ENCODE data around the gene RBMXL3. TPM values are rescaled to one million over a fixed set of nuclear protein-coding genes. Genes with fewer than 3 reads are reported as not detected.

The RBMXL3 gene
- polyA plus RNA-seq, 1 experiment: not detected

- no peaks in the 10 kb centered on the region for H3K9me3 ChIP-seq (ENCODE audit: control insufficient read depth, insufficient read depth, low read length)
- POLR2A ChIA-PET: no interaction called here
- DNase-seq (ENCODE audit: low read depth, low spot score): no peak
- CTCF ChIA-PET: no interaction called here
- H3K27ac ChIP-seq (ENCODE audit: low read depth, low read length): peak overlapping the region; percentile 31
- peak overlapping the region; percentile 80 for H3K4me3 ChIP-seq (ENCODE audit: low read depth, low read length)
- no peak for TF ChIP-seq CTCF (IDR thresholded peaks at IDR 0.05; ENCODE audit: low read depth, low read length)
- no peaks in the 10 kb centered on the region for H3K27me3 ChIP-seq (ENCODE audit: control insufficient read depth, insufficient read depth, low read length)
Observed at GRCh38 chrX:115232933-115233496, 43.8 kb downstream of the RBMXL3 start.

- peak; percentile 4 for DNase-seq (ENCODE audit: low read depth, low spot score)
- CTCF ChIA-PET: no interaction called here
- POLR2A ChIA-PET: no interaction called here
Observed at GRCh38 chrX:115233497-115234455, 44.6 kb downstream of the RBMXL3 start, which contains the start of gene LRCH2. TSS of gene LRCH2 (minus strand) at chrX:115234096. CDS start at chrX:115234041, 55 bp downstream.

DNA sequence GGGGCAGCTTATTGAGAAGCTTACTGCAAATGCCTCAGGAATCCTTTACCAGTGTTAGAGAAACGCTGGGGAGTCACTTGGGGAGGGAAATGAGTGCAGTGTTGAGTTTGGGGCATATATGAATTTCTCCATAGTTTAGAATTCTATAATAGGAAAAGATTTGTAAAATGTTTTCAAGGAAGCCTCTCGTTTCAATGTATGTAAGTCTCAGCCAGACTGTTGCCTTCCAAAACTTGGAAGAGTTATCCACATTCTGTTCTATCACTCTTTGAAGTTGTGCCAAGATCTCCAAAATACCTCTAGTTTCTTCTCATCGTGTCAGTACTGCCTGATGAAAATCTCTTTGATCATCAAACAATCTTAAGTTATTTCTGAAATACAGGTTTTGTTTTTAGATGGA is 45.3 kb downstream of the RBMXL3 start:
- peak overlapping the region; percentile 80 for H3K4me3 ChIP-seq (ENCODE audit: low read depth, low read length)
- CTCF ChIA-PET: no interaction called here
- POLR2A ChIA-PET: no interaction called here

More at GRCh38 chrX:115233497-115234455, 44.6 kb downstream of the RBMXL3 start, which contains the start of gene LRCH2:
- H3K9me3 ChIP-seq (ENCODE audit: control insufficient read depth, insufficient read depth, low read length): no peaks in the 10 kb centered on the region
- H3K4me3 ChIP-seq (ENCODE audit: low read depth, low read length): peak within 1 kb of the TSS; percentile 80
- H3K27me3 ChIP-seq (ENCODE audit: control insufficient read depth, insufficient read depth, low read length): no peaks in the 10 kb centered on the region
- no peak for TF ChIP-seq CTCF (IDR thresholded peaks at IDR 0.05; ENCODE audit: low read depth, low read length)
- peak within 1 kb of the TSS; percentile 31 for H3K27ac ChIP-seq (ENCODE audit: low read depth, low read length)

DNA sequence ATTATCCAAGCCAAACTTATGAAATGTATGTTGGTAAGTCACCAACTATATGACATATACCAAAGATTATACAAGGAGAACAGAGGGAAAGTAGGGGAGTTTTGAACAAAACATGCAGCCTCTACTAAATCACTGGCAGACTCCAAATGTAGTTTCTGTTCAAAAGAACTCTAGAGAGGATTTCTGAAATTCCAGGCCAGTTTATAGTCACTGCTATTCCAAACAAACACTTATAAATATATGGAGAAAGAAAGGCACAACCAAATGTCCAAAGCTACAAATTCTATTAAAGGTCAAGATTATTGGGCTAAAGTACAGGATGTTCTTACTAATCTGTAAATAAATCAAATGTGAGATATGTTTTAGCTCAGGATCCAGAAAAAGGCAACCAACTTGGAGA is 47.4 kb downstream of the RBMXL3 start:
- H3K27ac ChIP-seq (ENCODE audit: low read depth, low read length): no peak overlapping the region
- TF ChIP-seq CTCF (IDR thresholded peaks at IDR 0.05; ENCODE audit: low read depth, low read length): no peak
- CTCF ChIA-PET: no interaction called here
- no peaks in the 10 kb centered on the region for H3K9me3 ChIP-seq (ENCODE audit: control insufficient read depth, insufficient read depth, low read length)
- no peak overlapping the region for H3K4me3 ChIP-seq (ENCODE audit: low read depth, low read length)
- POLR2A ChIA-PET: no interaction called here
- DNase-seq (ENCODE audit: low read depth, low spot score): no peak
- no peaks in the 10 kb centered on the region for H3K27me3 ChIP-seq (ENCODE audit: control insufficient read depth, insufficient read depth, low read length)

More for the DNA sequence above, 45.3 kb downstream of the RBMXL3 start:
- no peak overlapping the region for H3K27ac ChIP-seq (ENCODE audit: low read depth, low read length)
- DNase-seq (ENCODE audit: low read depth, low spot score): no peak
- no peaks in the 10 kb centered on the region for H3K9me3 ChIP-seq (ENCODE audit: control insufficient read depth, insufficient read depth, low read length)
- no peaks in the 10 kb centered on the region for H3K27me3 ChIP-seq (ENCODE audit: control insufficient read depth, insufficient read depth, low read length)
- TF ChIP-seq CTCF (IDR thresholded peaks at IDR 0.05; ENCODE audit: low read depth, low read length): no peak

GRCh38 chrX:115237056-115237455 is 47.8 kb downstream of the RBMXL3 start:
- H3K9me3 ChIP-seq (ENCODE audit: control insufficient read depth, insufficient read depth, low read length): no peaks in the 10 kb centered on the region
- no peak overlapping the region for H3K27ac ChIP-seq (ENCODE audit: low read depth, low read length)
- DNase-seq (ENCODE audit: low read depth, low spot score): no peak
- no peaks in the 10 kb centered on the region for H3K27me3 ChIP-seq (ENCODE audit: control insufficient read depth, insufficient read depth, low read length)
- no peak for TF ChIP-seq CTCF (IDR thresholded peaks at IDR 0.05; ENCODE audit: low read depth, low read length)
- ChIA-PET CTCF (no interaction called here), POLR2A (no interaction called here)
- H3K4me3 ChIP-seq (ENCODE audit: low read depth, low read length): no peak overlapping the region
